Measurements from ENCODE around the gene GNL3. TPM values are rescaled to one million over a fixed set of nuclear protein-coding genes. Genes with fewer than 3 reads are reported as not detected.

GNL3 gene
- total RNA-seq, 1 experiment from 2014 or later = 205 TPM

- TF ChIP-seq POLR2AphosphoS5 (IDR thresholded peaks at IDR 0.05; ENCODE audit: low read depth, low read length) (no peak), YY1 (IDR thresholded peaks at IDR 0.05; ENCODE audit: extremely low read depth, insufficient replicate concordance, low read depth, low read length) (no peak), EGR1 (IDR thresholded peaks at IDR 0.05; ENCODE audit: low read depth) (no peak), CBX3 (IDR thresholded peaks at IDR 0.05; ENCODE audit: low read depth) (no peak)
These were observed 57.3 kb downstream of the GNL3 start (continued) for GRCh38 chr3:52743152-52743551.

GRCh38 chr3:52743721-52744120 lies 57.9 kb downstream of the GNL3 start:
- no peaks in the 10 kb centered on the region for H3K27me3 ChIP-seq (ENCODE audit: insufficient read depth, low read length)
- BruUV-seq (replicated peaks) = no TSS peak
- intact Hi-C loops (cut with micrococcal nuclease) = loop anchor here (2.0 to 5.0 kb wide), 4 partner anchors 77 to 314 kb away; no protein-coding TSS in a partner anchor
- TF ChIP-seq ZBTB33 (IDR thresholded peaks at IDR 0.05; ENCODE audit: extremely low read depth, insufficient replicate concordance, low read length) (no peak), ZNF274 (IDR thresholded peaks at IDR 0.05; ENCODE audit: low read depth, low read length) (no peak)
- no peak overlapping the region for H3K27ac ChIP-seq (ENCODE audit: low read depth, low read length)
- ATAC-seq (no peak), DNase-seq (ENCODE audit: low read depth, low spot score) (no peak)
- no peaks in the 10 kb centered on the region for H3K79me2 ChIP-seq (ENCODE audit: insufficient read depth, low read length)
- RAD21 ChIA-PET (ENCODE audit: low non-redundant PET in 1 of 2, low total read pairs in 2 of 2, uncharacterized antibody in 2 of 2, unreplicated experiment in 2 of 2) = no interaction called here
- no peak overlapping the region for H2AFZ ChIP-seq (ENCODE audit: low read depth, low read length, poor library complexity, severe bottlenecking)
- CTCF ChIA-PET = interaction anchor here (0.7 kb wide), 1 partner anchor 76 kb away, joined by 3 read pairs; no protein-coding TSS in a partner anchor
- H3K9me2 ChIP-seq (ENCODE audit: insufficient read depth) = no peaks in the 10 kb centered on the region
- POLR2A ChIA-PET = no interaction called here
- peaks cover 38 to 43% of the 10 kb centered on the region in 2 experiments for H3K36me3 ChIP-seq (ENCODE audit: control insufficient read depth in 1 of 2, insufficient read depth in 2 of 2, low read length in 2 of 2)
- no peaks in the 10 kb centered on the region; the same call in 1 of the 2 replicates for H4K20me1 ChIP-seq (ENCODE audit: insufficient read depth)
- H3K4me3 ChIP-seq (replicated peaks in 1 of 2; ENCODE audit: low read depth in 1 of 2, low read length in 2 of 2) = no peak overlapping the region
- no peaks in the 10 kb centered on the region for H3K9me3 ChIP-seq (ENCODE audit: control insufficient read depth in 1 of 2, insufficient read depth in 1 of 2, low read depth in 1 of 2, low read length in 2 of 2)
- H3K4me1 ChIP-seq (ENCODE audit: control insufficient read depth in 1 of 2, insufficient read depth in 2 of 2, low read length in 2 of 2) = no peaks in the 10 kb centered on the region
- H3K4me2 ChIP-seq (ENCODE audit: low read length) = no peak overlapping the region
- no peak overlapping the region for H3K9ac ChIP-seq (ENCODE audit: low read length)

Other genes starting within 250 kb of the GNL3 start
- 4.2 TPM for gene SEMA3G, start 240.9 kb upstream of the GNL3 start, total RNA-seq (2021; ENCODE audit: unreplicated experiment)
- 2.2 TPM for gene TNNC1, start 232.0 kb upstream of the GNL3 start, total RNA-seq (2021; ENCODE audit: unreplicated experiment)
- gene NISCH, start 230.4 kb upstream of the GNL3 start, total RNA-seq (2021; ENCODE audit: unreplicated experiment) = 72.8 TPM
- 0.44 TPM for gene STAB1, start 190.7 kb upstream of the GNL3 start, total RNA-seq (2021; ENCODE audit: unreplicated experiment)
- 125 TPM for gene NT5DC2, start 152.2 kb upstream of the GNL3 start, total RNA-seq (2021; ENCODE audit: unreplicated experiment)
- 14.1 TPM for gene UQCC5, start 149.4 kb upstream of the GNL3 start, total RNA-seq (2021; ENCODE audit: unreplicated experiment)
- gene PBRM1, start 119 bp upstream of the GNL3 start, total RNA-seq (2021; ENCODE audit: unreplicated experiment) = 40.0 TPM
- gene GLT8D1, start 19.8 kb downstream of the GNL3 start, total RNA-seq (2021; ENCODE audit: unreplicated experiment) = 42.1 TPM
- 124 TPM for gene SPCS1, start 20.1 kb downstream of the GNL3 start, total RNA-seq (2021; ENCODE audit: unreplicated experiment)
- 36.2 TPM for gene NEK4, start 84.9 kb downstream of the GNL3 start, total RNA-seq (2021; ENCODE audit: unreplicated experiment)
- 0.37 TPM for gene ITIH1, start 91.6 kb downstream of the GNL3 start, total RNA-seq (2021; ENCODE audit: unreplicated experiment)
- gene ITIH3, start 108.8 kb downstream of the GNL3 start, total RNA-seq (2021; ENCODE audit: unreplicated experiment) = 0.44 TPM
- gene ITIH4, start 144.6 kb downstream of the GNL3 start, total RNA-seq (2021; ENCODE audit: unreplicated experiment) = 4.1 TPM
- gene MUSTN1, start 149.0 kb downstream of the GNL3 start, total RNA-seq (2021; ENCODE audit: unreplicated experiment) = 0.44 TPM
- 20.2 TPM for gene STIMATE, start 211.5 kb downstream of the GNL3 start, total RNA-seq (2021; ENCODE audit: unreplicated experiment)

All from HCT116 (cell line).